IMR-90 (cell line): ENCODE data around the gene SPRED3. TPM values are rescaled to one million over a fixed set of nuclear protein-coding genes. Genes with fewer than 3 reads are reported as not detected.

Experiments used
- ATAC-seq: fragments of 200-7000 bp; cut with Tn5 transposase; 2 replicates; pipeline ENCODE4 v1.9.1; 2020; ENCODE audit warnings: low read depth, mild to moderate bottlenecking, moderate library complexity
- BruUV-seq: library from RNA; stranded (reverse); fragments of 400-500 nt; replicated peaks from 2 replicates; lab custom pipeline; 2021; lab: Mats Ljungman, UMichigan
- CTCF ChIA-PET: fragments of 300-600 bp; formaldehyde crosslinking; extraction: SDS; loops from one replicate; lab custom pipeline; 2021; ENCODE audit warnings: antibody characterized with exemption; lab: Yijun Ruan, JAX
- POLR2A ChIA-PET: fragments of 300-600 bp; sonication (Branson Sonifier 250); formaldehyde crosslinking; loops from one replicate; lab custom pipeline; 2022; ENCODE audit warnings: antibody characterized with exemption; ENCODE audit not compliant: unreplicated experiment; lab: Charles Lee
- DNase-seq: peaks from one replicate; pipeline ENCODE4 v3.0.0; 2013
- H2AFZ ChIP-seq: replicated peaks from 2 replicates; pipeline ENCODE3; 2013; ENCODE audit warnings: low read length, mild to moderate bottlenecking; ENCODE audit not compliant: poor library complexity
- H2AK5ac ChIP-seq: 2 replicates; pipeline ENCODE4 v1.6.1; 2013; ENCODE audit warnings: low read depth, low read length, inconsistent platforms
- H2AK9ac ChIP-seq: replicated peaks from 2 replicates; pipeline ENCODE3; 2013; ENCODE audit warnings: mild to moderate bottlenecking, low read depth, low read length, moderate library complexity; ENCODE audit not compliant: poor library complexity
- H2BK120ac ChIP-seq: 2 replicates; pipeline ENCODE4 v1.6.1; 2013; ENCODE audit warnings: low read depth, low read length, inconsistent platforms
- H2BK15ac ChIP-seq: 3 replicates; pipeline ENCODE4 v1.6.1; 2013; ENCODE audit warnings: low read depth, low read length, inconsistent platforms
- H2BK20ac ChIP-seq: 2 replicates; pipeline ENCODE4 v1.6.1; 2013; ENCODE audit warnings: low read depth, mild to moderate bottlenecking, inconsistent platforms, low read length, moderate library complexity
- H2BK5ac ChIP-seq: 2 replicates; pipeline ENCODE4 v1.6.1; 2013; ENCODE audit warnings: mild to moderate bottlenecking, low read depth, low read length, inconsistent platforms; ENCODE audit not compliant: poor library complexity, severe bottlenecking
- H3K14ac ChIP-seq: replicated peaks from 2 replicates; pipeline ENCODE4 v1.6.1; 2013; ENCODE audit warnings: low read depth, low read length, inconsistent platforms
- H3K18ac ChIP-seq: 2 replicates; pipeline ENCODE4 v1.6.1; 2013; ENCODE audit warnings: low read depth, low read length, control low read depth
- H3K23ac ChIP-seq: 2 replicates; pipeline ENCODE4 v1.6.1; 2013; ENCODE audit warnings: low read depth, low read length, inconsistent platforms
- H3K27ac ChIP-seq: 2 replicates; pipeline ENCODE4 v1.5.1; 2013; ENCODE audit warnings: mild to moderate bottlenecking, control low read depth, low read length; ENCODE audit not compliant: insufficient read depth
- H3K27me3 ChIP-seq: 2 replicates; pipeline ENCODE4 v1.6.1; 2013; ENCODE audit warnings: low read length; ENCODE audit not compliant: control insufficient read depth, insufficient read depth
- H3K36me3 ChIP-seq: 2 replicates; pipeline ENCODE4 v1.6.1; 2013; ENCODE audit warnings: low read length, mixed read lengths; ENCODE audit not compliant: control insufficient read depth, insufficient read depth
- H3K4ac ChIP-seq: 2 replicates; pipeline ENCODE4 v1.6.1; 2013; ENCODE audit warnings: low read depth, low read length, inconsistent platforms
- H3K4me1 ChIP-seq: 2 replicates; pipeline ENCODE4 v1.6.1; 2013; ENCODE audit warnings: low read length, mixed read lengths; ENCODE audit not compliant: control insufficient read depth, insufficient read depth
- H3K4me2 ChIP-seq: 2 replicates; pipeline ENCODE4 v1.6.1; 2013; ENCODE audit warnings: low read depth, mild to moderate bottlenecking, control low read depth, low read length, moderate library complexity
- H3K4me3 ChIP-seq: 2 replicates; pipeline ENCODE4 v1.5.1; 2013; ENCODE audit warnings: low read depth, mild to moderate bottlenecking, control low read depth, low read length, moderate library complexity; ENCODE audit not compliant: insufficient read depth
- H3K56ac ChIP-seq: 2 replicates; pipeline ENCODE4 v1.6.1; 2013; ENCODE audit warnings: low read length, inconsistent platforms; ENCODE audit not compliant: insufficient read depth; ENCODE audit errors: extremely low read depth
- H3K79me1 ChIP-seq, 2 experiments: 2 replicates each; pipeline ENCODE4 v1.6.1; 2013; ENCODE audit warnings: low read length in 2 of 2, inconsistent platforms in 1 of 2, low read depth in 1 of 2
- H3K9ac ChIP-seq: 2 replicates; pipeline ENCODE4 v1.6.1; 2013; ENCODE audit warnings: low read depth, low read length, control low read depth
- H3K9me1 ChIP-seq: 2 replicates; pipeline ENCODE4 v1.6.1; 2013; ENCODE audit warnings: low read length, inconsistent platforms; ENCODE audit not compliant: insufficient read depth
- H3K9me3 ChIP-seq: 2 replicates; pipeline ENCODE4 v1.6.1; 2013; ENCODE audit warnings: low read length; ENCODE audit not compliant: control insufficient read depth, insufficient read depth
- H4K20me1 ChIP-seq: 2 replicates; pipeline ENCODE4 v1.6.1; 2013; ENCODE audit warnings: low read length, inconsistent platforms; ENCODE audit not compliant: insufficient read depth
- H4K5ac ChIP-seq: 2 replicates; pipeline ENCODE4 v1.6.1; 2013; ENCODE audit warnings: mild to moderate bottlenecking, low read depth, low read length, control low read depth
- H4K8ac ChIP-seq, 2 experiments: 2 replicates each; pipeline ENCODE4 v1.6.1; 2013; ENCODE audit warnings: low read depth in 2 of 2, low read length in 2 of 2, control low read depth in 1 of 2, inconsistent platforms in 1 of 2
- H4K91ac ChIP-seq: 2 replicates; pipeline ENCODE4 v1.6.1; 2013; ENCODE audit warnings: low read depth, low read length, inconsistent platforms; ENCODE audit not compliant: insufficient read depth
- BHLHE40 ChIP-seq: fragments of 150-350 bp; IDR thresholded peaks from 2 replicates; pipeline ENCODE4 v1.6.1; 2016; ENCODE audit warnings: mild to moderate bottlenecking, low read depth, low read length
- CEBPB ChIP-seq: IDR thresholded peaks from 2 replicates; pipeline ENCODE4 v1.6.1; 2012; ENCODE audit warnings: low read depth, low read length, improper control_type of control experiment
- CHD1 ChIP-seq: IDR thresholded peaks from 2 replicates; pipeline ENCODE4 v1.6.1; 2012; ENCODE audit warnings: low read depth, low read length, improper control_type of control experiment
- FOS ChIP-seq: fragments of 150-350 bp; IDR thresholded peaks from 2 replicates; pipeline ENCODE4 v1.6.1; 2016; ENCODE audit warnings: low read depth, low read length
- MAFK ChIP-seq: IDR thresholded peaks from 2 replicates; pipeline ENCODE4 v1.6.1; 2012; ENCODE audit warnings: low read depth, low read length, improper control_type of control experiment
- MAZ ChIP-seq: IDR thresholded peaks from 2 replicates; pipeline ENCODE4 v1.6.1; 2012; ENCODE audit warnings: low read depth, mild to moderate bottlenecking, low read length, improper control_type of control experiment, moderate library complexity, borderline replicate concordance
- MXI1 ChIP-seq: IDR thresholded peaks from 2 replicates; pipeline ENCODE4 v1.6.1; 2012; ENCODE audit warnings: low read depth, mild to moderate bottlenecking, low read length, moderate library complexity, borderline replicate concordance
- NFE2L2 ChIP-seq: fragments of 150-350 bp; IDR thresholded peaks from 2 replicates; pipeline ENCODE4 v1.6.1; 2016; ENCODE audit warnings: low read depth, mild to moderate bottlenecking, low read length
- POLR2A ChIP-seq: IDR thresholded peaks from 2 replicates; pipeline ENCODE4 v1.6.1; 2012; ENCODE audit warnings: mild to moderate bottlenecking, low read depth, low read length
- RAD21 ChIP-seq: IDR thresholded peaks from 2 replicates; pipeline ENCODE4 v1.6.1; 2012; ENCODE audit warnings: low read length, improper control_type of control experiment
- RCOR1 ChIP-seq: IDR thresholded peaks from 2 replicates; pipeline ENCODE4 v1.6.1; 2012; ENCODE audit warnings: mild to moderate bottlenecking, low read length, improper control_type of control experiment; ENCODE audit not compliant: insufficient replicate concordance
- RFX5 ChIP-seq: IDR thresholded peaks from 2 replicates; pipeline ENCODE4 v1.8.0; 2012; ENCODE audit warnings: low read depth, mild to moderate bottlenecking, low read length, moderate library complexity
- SMC3 ChIP-seq: fragments of 150-350 bp; IDR thresholded peaks from 2 replicates; pipeline ENCODE4 v1.6.1; 2016; ENCODE audit warnings: low read depth, mild to moderate bottlenecking, antibody characterized with exemption, low read length, moderate library complexity
- WGBS, 2 experiments: methylation state at CpG; one replicate each; pipeline versions ENCODE4 v1.1.5 to v1.1.7; 2013; ENCODE audit warnings: missing lambda C conversion rate in 2 of 2; ENCODE audit not compliant: insufficient read length in 1 of 2; ENCODE audit errors: extremely low coverage in 2 of 2; 5-methylcytosine and 5-hydroxymethylcytosine counted together
- dilution Hi-C: fragments of 300-500 bp; cut with HindIII; formaldehyde crosslinking; loops from one replicate; pipeline ENCODE4 v1.14.3; 2018; ENCODE audit warnings: low sequenced_read_pairs; ENCODE audit not compliant: unreplicated experiment
- in situ Hi-C: fragments of 300-500 bp; cut with MboI; formaldehyde crosslinking; loops from 3 replicates; pipeline ENCODE4 v1.14.3; 2019; ENCODE audit warnings: low sequenced_read_pairs, inconsistent platforms, mixed read lengths
- intact Hi-C: fragments of 100-400 bp; cut with micrococcal nuclease; formaldehyde crosslinking; loops from 2 replicates; pipeline ENCODE4 v1.10.0; 2022
- polyA plus RNA-seq, 3 experiments: library from polyadenylated mRNA; depleted of rRNA; stranded (reverse); fragments of >200 nt; gene quantifications; 2 replicates each; pipeline ENCODE4 v1.2.3, GENCODE V29; 2012; ENCODE audit warnings: low replicate concordance in 1 of 3
- total RNA-seq: library from RNA; depleted of rRNA; stranded (reverse); fragments of >200 nt; gene quantifications from 2 replicates; pipeline ENCODE4 v1.2.3, GENCODE V29; 2012
- TF ChIP-seq, protein P1 (sequence below): conservative IDR thresholded peaks from 2 replicates; pipeline ENCODE4 v1.5.1; 2012; ENCODE audit warnings: mild to moderate bottlenecking, low read depth, low read length, improper control_type of control experiment
- TF ChIP-seq, protein P2 (sequence below): fragments of 150-350 bp; IDR thresholded peaks from 2 replicates; pipeline ENCODE4 v1.6.1; 2017; ENCODE audit warnings: mild to moderate bottlenecking, antibody characterized with exemption, low read length, low read depth

SPRED3 gene
- total and polyA plus RNA-seq, 2 of the 4 experiments (the other 2 are of a cell fraction), result 0.90 to 7.9 TPM

DNA sequence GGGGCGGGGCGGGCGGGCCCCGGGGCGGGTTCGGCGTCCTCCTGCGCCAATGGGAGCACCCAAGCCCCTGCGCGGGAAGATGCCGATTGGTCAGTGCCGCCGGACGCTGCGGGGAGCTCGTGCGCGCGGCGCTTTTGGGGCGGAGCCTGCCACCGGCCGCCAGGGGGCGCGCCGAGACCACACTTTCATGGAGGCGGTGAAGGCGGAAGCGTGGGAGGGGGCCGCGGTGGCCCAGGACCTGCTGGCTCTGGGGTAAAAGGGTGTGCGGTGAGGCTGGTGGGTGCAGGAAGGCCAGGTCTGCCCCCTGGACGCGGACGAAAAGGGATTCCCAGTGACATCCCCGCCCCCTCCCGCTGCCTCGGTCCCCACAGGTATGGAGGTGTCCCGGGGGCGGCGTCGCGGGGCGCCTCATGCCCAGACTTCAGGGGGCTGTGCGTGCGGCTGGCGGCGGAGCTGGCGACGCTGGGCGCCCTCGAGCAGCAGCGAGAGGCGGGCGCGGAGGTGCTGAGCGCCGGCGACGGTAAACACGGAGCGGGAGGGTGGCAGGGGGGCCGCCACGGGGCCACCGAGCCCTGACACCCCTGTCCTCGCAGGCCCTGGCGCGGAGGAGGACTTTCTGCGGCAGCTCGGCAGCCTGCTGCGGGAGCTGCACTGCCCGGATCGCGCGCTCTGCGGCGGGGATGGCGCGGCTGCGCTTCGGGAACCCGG, 14.6 kb downstream of the SPRED3 start, which contains the start of gene FAM98C (continued):
- TF ChIP-seq SMC3, result peak; percentile 47
- no peak for TF ChIP-seq CEBPB
- peak; percentile 78 for TF ChIP-seq RAD21

GRCh38 chr19:38404858-38405257, 16.4 kb downstream of the SPRED3 start:
- H3K23ac ChIP-seq, result no peak overlapping the region
- no peak overlapping the region for H2AK9ac ChIP-seq
- no peak overlapping the region for H4K91ac ChIP-seq
- CTCF ChIA-PET, result interaction anchor here (0.8 kb wide), 1 partner anchor 12 kb away, joined by 4 read pairs; no protein-coding TSS in a partner anchor
- H3K27ac ChIP-seq, result no peak overlapping the region
- no peak overlapping the region for H3K9ac ChIP-seq
- POLR2A ChIA-PET, result interaction anchor here (0.7 kb wide), 1 partner anchor 15 kb away, joined by 3 read pairs; no protein-coding TSS in a partner anchor
- no peaks in the 10 kb centered on the region for H4K20me1 ChIP-seq
- no peaks in the 10 kb centered on the region for H3K27me3 ChIP-seq
- no peak overlapping the region for H2AFZ ChIP-seq
- no peak for ATAC-seq
- no peak overlapping the region for H3K4me3 ChIP-seq
- DNase-seq, result no peak
- H4K5ac ChIP-seq, result no peak overlapping the region
- intact Hi-C loops (no loop called here), in situ Hi-C loops (loop anchor here (25.0 kb wide), 1 partner anchor 532 kb away; the partner anchor contains the start of genes MRPS12 and SARS2), dilution Hi-C loops (no loop called here)
- no peak overlapping the region for H3K4me2 ChIP-seq
- H2BK120ac ChIP-seq, result no peak overlapping the region
- H2BK5ac ChIP-seq, result no peak overlapping the region
- H3K4ac ChIP-seq, result no peak overlapping the region
- no peaks in the 10 kb centered on the region for H3K4me1 ChIP-seq
- no TSS peak for BruUV-seq
- no peak overlapping the region for H2BK15ac ChIP-seq
- H3K14ac ChIP-seq, result no peak overlapping the region
- no CpG with 5 or more reads among the region's 6 CpGs for WGBS, 2 experiments
- H3K79me1 ChIP-seq, result peaks cover 6 to 12% of the 10 kb centered on the region in 2 experiments; a peak in 3 of 4 replicates
- 0 out of 2 replicates have a peak, but pooled peaks cover 3% of the 10 kb centered on the region for H3K9me1 ChIP-seq
- no peak overlapping the region for H3K56ac ChIP-seq
- H2AK5ac ChIP-seq, result no peak overlapping the region
- H4K8ac ChIP-seq, result no peak overlapping the region
- H3K9me3 ChIP-seq, result no peaks in the 10 kb centered on the region
- no peak overlapping the region for H2BK20ac ChIP-seq
- no peak overlapping the region for H3K18ac ChIP-seq
- H3K36me3 ChIP-seq, result peaks cover 11% of the 10 kb centered on the region; the same call in 1 of the 2 replicates
- TF ChIP-seq MAZ, result no peak
- no peak for TF ChIP-seq SMC3
- no peak for TF ChIP-seq MXI1
- no peak for TF ChIP-seq RCOR1
- no peak for TF ChIP-seq RFX5
- TF ChIP-seq POLR2A, result no peak
- no peak for TF ChIP-seq BHLHE40
- TF ChIP-seq, protein P1, sequence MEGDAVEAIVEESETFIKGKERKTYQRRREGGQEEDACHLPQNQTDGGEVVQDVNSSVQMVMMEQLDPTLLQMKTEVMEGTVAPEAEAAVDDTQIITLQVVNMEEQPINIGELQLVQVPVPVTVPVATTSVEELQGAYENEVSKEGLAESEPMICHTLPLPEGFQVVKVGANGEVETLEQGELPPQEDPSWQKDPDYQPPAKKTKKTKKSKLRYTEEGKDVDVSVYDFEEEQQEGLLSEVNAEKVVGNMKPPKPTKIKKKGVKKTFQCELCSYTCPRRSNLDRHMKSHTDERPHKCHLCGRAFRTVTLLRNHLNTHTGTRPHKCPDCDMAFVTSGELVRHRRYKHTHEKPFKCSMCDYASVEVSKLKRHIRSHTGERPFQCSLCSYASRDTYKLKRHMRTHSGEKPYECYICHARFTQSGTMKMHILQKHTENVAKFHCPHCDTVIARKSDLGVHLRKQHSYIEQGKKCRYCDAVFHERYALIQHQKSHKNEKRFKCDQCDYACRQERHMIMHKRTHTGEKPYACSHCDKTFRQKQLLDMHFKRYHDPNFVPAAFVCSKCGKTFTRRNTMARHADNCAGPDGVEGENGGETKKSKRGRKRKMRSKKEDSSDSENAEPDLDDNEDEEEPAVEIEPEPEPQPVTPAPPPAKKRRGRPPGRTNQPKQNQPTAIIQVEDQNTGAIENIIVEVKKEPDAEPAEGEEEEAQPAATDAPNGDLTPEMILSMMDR, result no peak
- TF ChIP-seq MAFK, result no peak
- no peak for TF ChIP-seq RAD21
- no peak for TF ChIP-seq NFE2L2
- TF ChIP-seq, protein P2, sequence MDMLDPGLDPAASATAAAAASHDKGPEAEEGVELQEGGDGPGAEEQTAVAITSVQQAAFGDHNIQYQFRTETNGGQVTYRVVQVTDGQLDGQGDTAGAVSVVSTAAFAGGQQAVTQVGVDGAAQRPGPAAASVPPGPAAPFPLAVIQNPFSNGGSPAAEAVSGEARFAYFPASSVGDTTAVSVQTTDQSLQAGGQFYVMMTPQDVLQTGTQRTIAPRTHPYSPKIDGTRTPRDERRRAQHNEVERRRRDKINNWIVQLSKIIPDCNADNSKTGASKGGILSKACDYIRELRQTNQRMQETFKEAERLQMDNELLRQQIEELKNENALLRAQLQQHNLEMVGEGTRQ, result no peak
- no peak for TF ChIP-seq CHD1
- TF ChIP-seq FOS, result no peak
